Stimulated activated CD8-positive, alpha-beta memory T cell treated with anti-CD3 and anti-CD28 coated beads, Interleukin-15, amount 100 ng/mL, for 48 hours (primary cell): ENCODE measurements around the gene NOD1.
"Not testable (repeated sequence)": the region's sequence is repeated elsewhere in the genome, so short reads cannot be mapped to it uniquely, and the experiment has no call there.

Experiments
- DNase-seq, 2 donors: peaks; one replicate each; pipeline ENCODE4 v3.0.0-alpha.2; 2020; ENCODE audit warnings: low read depth in 2 of 2

The NOD1 gene

DNA sequence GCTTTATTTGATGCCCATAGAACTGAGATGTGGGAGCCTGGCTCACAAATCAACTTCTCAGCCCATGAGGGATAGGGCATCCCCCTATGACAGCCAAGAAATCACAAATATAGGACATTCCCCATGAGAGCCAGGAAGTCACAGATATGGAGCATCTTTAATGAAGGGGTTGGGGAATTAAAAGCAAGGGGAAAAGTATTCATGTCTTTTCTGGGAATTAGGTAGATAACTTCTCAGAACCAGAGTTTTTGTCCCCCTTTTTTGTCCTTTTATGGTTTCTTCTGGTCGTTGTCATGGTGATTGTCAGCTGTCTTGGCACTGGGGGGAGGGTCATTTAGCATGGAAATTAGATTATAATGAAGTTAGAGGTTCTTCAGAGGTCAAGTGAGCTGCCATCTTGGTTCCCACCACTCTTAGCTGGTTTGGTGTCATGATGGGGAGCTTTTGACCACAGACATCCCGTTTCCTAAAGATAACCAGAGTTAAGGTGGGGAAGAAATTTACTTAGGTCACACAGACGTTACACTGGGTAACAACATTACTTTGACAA is 56.9 kb downstream of the NOD1 start:
- DNase-seq = no peak

DNA sequence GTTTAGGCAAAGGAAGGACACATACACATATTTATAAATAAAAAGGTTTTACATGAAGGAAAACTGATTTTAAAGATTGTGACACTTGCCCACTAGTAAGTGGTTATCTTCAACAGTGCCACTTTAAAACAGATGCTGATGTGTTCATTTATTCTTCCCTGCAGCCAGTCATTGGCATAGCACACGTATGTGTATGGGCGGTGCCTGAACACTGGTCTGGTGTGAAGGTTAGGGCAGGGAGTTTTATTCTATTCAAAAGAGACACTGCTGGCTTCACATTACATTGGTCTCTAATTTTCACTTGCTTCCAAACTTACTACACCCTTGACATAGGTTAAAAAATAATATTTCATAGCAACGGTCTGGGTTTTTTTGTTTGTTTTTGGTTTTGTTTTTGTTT is 57.9 kb downstream of the NOD1 start:
- no peak for DNase-seq

DNA sequence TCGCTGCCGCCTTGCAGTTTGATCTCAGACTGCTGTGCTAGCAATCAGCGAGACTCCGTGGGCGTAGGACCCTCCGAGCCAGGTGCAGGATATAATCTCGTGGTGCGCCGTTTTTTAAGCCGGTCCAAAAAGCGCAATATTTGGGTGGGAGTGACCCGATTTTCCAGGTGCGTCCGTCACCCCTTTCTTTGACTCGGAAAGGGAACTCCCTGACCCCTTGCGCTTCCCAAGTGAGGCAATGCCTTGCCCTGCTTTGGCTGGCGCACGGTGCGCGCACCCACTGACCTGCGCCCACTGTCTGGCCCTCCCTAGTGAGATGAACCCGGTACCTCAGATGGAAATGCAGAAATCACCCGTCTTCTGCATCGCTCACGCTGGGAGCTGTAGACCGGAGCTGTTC is 58.5 kb downstream of the NOD1 start:
- DNase-seq = not testable (repeated sequence)

DNA sequence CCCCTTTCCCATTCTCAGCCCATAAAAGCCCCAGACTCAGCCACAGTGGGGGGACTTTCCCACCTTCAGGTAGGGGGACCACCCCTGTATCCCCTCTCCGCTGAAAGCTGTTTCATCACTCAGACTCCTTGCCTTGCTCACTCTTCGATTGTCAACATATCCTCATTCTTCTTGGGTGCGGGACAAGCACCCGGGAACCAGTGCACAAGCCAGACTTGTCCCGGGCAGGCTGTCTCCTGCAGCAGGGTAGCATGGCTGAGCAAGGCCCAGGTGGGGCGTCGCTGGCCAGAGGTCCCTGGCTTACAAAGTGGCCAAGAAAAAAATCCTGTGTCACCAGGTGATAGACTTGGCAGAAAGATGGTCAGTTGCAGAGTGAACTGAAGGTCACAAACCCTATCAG is 64.7 kb downstream of the NOD1 start:
- DNase-seq = no peak

DNA sequence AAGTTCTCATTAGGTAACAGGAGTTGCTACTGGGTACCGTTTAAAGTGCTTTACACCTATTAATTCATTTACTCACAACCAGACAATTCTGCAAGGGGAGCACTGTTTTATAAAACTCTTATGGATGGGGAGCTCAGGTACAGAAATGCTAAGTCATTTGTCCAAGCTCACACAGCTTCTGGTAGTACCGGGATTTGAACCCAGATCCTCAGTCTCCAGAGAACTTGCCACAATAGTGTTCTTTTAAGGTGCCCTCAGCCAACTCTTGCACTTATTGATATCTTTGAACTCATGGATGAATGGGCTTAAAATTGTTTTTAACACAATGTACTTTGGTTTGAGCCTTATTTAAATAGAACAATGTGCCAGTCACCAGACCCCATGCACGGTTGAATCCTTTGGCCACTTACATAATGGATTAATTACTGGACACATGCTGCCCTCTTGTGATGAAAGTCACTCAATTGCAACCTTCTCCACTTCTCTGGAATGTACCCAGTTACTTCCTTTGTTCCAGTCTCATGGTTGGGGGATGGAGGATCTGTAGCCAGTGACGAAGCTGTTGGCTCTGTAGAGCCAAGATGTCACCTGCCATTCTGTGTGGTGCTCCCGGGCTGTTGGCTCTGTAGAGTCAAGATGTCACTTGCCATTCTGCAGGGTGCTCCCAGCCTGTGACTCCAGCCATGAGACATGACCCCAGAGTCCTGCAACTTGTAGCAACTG is 65.6 kb downstream of the NOD1 start:
- no peak for DNase-seq

DNA sequence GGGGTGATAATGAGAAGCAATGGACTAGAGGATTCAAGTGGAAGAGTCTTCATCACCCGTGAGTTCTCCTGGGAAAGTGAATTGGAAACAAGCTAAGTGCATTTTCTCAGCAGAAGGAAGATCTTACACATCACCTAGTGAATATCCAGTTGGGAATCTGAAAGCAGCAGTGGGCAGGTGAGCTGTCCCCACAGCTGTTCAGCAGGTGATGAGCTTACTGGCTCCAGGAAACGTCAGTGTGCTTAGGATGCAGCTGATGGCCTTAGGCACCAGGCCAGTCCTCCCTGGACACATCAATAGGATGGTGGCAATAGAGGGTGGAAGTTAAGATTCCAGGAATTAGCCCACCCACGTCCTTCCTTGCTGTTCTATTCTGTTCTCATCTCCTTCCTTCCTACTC is 66.7 kb downstream of the NOD1 start:
- DNase-seq = no peak

DNA sequence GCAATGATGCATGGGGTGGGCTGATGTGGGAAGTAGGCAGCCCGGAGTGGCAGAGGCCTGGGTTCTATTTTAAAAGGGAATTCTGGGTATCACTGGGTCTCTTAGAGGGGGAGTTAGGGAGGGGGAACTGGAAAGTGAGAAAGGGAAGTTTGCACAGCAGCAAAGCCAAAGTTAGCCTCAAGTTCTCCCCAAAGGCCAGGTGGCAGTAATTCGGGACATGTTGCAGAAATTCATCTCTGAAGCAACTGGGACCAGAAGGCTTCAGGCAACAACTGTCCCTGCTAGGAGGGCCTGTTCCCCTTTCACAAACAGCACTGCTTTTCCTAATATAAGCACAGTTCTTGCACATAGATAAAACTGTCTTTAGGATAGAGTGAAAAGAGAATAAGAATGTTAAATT is 67.4 kb downstream of the NOD1 start:
- DNase-seq = no peak

DNA sequence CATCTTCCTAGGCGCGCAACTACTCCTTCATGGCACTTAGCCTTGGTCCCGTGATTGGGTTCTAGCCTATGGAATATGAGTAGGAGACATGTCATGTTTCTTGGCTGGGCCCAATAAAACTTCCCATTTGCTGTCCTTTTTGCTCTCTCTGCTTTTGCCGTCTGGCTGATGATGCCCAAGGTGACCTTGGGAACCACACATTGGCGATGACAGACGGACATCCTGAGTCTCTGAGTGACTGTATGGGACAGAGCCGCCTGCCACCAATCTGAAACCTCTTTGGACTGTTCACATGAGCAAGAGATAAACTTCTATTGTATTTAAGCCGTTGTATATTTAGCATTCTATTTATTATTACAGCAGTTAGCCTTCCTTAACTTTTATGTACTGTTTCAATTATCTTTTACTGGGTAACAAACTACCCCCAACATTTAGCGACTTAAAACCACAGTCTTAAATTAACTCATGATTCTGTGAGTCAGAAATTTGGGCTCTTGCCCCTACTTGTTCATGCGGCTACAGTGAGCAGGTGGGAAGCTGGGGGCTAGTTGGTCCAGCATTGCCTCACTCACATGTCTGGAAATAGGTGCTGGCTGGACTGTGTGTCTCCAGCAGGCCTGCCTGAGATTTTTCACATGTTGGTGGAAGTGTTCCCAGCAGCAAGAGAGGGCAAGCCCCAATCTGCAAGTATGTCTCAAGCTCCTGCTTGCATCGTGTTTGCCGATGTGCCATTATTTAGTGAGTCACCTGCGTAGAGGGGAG is 71.7 kb downstream of the NOD1 start:
- DNase-seq = no peak

DNA sequence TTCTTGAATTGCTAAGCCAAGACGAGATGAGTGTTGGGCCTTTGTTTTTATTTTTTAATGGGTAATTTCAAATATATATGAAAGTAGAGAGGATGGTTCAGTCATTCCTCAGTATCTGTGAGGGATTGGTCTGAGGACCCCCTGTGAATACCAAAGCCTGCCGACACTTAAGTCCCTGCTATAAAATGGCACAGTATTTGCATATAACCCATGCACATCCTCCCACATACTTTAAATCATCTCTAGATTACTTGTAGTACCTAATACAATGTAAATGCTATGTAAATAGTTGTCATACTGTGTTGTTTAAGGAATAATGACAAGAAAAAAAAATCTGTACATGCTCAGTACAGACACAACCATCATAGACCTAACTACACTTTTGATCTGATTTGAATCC is 73.4 kb downstream of the NOD1 start:
- no peak for DNase-seq

DNA sequence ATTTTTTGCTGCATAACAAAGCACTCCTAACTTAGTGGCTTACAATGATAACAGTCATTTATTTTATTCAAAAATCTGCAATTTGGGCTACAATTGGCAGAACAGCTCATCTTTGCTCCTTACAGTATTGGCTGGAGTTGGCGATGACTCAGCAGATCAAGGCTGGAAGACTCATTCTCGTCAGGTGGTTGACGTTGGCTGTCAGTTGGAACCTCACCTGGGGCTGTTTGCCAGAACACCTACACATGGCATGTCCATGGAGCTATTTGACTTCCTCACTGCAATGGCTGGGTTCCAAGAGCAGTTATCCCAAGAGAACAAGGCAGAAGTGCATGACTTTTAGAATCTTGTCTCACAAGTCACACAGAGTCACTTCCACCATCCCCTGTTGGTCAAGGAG is 75.1 kb downstream of the NOD1 start:
- no peak for DNase-seq

DNA sequence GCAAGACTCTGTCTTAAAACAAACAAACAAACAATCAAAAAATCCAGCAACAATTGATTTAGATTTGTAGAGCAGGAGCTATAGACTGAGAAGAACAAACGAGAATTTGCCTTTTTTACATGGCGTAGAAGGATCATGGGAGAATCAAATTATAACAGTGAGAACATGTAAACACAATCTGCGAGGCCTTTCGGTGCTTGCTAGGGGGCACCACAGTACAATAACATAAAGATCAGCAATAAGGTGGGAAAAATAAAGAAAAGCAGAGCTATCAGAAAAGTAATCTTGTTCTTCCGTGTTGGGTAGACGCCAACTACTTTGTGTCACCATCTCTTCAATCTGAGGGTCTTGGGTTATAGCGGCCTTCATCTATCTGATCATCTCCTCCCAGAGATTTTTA is 82.2 kb downstream of the NOD1 start:
- no peak for DNase-seq

DNA sequence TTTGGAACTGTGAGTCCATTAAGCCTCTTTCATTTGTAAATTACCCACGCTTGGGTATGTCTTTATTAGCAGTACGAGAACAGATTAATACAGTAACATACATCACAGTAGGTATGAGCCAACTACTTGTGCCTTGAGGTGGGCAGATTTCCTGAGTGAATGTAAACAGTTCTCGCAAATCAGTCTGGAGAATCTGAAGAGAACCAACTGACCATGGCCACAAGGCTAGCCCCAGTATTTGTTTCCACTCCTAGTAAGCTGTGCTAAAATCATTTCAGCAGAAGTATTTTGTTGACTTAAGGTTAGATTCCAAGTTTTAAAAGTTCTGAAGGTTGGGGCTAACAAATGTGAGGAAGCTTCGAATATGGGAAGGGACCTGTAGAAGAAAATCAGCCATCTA is 82.9 kb downstream of the NOD1 start:
- no peak for DNase-seq

DNA sequence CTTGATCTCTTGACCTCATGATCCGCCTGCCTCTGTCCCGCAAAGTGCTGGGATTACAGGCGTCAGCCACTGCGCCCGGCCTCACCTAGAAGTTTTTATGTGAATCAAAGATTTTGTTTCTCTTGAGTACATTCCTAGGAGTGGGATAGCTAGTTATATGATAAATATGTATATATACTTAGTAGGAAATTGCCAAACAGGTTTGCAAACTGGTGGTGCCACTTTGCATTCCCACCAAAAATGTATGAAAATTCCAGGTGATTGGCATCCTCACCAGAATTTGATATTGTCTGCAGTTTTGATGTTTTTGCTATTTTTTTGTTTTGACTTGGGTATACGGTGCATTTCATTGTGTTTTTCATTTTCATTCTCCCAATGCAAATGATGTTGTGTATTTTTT is 86.8 kb downstream of the NOD1 start:
- DNase-seq = no peak

DNA sequence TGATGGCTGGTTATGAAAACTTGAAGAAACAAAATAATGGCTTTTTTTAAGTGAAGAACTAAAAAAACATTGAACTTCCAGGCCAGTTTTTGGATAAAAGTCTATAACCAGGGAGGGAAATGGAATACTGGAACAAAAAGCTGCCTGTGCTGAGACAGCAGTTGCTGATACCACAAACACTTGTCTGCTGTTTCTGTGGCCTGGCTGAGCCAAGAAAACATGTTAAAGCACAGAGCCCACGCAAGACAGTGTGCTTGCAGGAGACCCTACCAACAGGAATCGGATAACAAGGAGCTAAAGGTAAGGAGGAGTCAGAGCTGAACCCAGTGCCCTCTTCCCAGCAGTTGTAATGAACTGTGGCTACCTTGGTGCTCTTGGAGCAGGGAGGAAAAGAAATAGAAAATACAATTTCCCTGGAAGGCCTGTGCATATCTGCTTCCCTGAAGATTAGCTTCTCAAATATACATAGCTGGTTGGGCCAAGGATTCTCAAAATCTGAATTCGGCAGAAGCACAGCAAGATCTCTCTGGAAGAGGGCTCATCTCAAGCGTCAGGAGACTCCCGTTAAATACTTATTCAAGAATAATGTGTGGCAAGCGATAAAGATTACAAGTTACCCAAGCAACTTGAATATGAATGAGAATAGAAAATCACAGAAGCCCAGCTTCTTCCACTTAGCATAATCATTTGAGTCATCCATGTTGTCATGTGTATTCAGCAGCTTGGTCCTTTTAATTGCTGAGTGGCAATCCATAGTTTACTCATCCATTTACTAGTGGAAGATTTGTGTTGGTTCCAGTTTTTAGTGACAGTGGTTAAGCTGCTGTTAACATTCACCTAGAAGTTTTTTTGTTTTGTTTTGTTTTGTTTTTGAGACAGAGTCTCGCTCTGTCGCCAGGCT is 87.6 kb downstream of the NOD1 start:
- no peak for DNase-seq

DNA sequence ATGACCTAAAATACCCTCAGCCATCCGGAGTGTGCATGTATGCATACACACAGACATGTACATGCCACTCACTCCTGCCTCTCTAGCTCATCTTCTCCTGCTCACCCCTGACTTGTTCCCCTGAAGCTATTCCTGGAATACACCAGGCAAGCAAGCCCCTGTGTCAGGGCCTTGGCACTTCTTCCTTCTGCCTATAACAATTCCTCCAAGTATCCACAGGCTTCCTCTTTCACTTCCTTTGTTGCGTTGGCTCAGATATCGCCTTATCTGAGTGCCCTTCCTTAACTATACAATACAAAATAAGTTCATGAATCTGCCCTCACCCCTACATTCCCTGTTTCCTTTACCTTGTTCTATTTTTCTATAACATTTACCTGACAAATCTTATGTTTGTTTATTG is 88.8 kb downstream of the NOD1 start:
- no peak for DNase-seq

DNA sequence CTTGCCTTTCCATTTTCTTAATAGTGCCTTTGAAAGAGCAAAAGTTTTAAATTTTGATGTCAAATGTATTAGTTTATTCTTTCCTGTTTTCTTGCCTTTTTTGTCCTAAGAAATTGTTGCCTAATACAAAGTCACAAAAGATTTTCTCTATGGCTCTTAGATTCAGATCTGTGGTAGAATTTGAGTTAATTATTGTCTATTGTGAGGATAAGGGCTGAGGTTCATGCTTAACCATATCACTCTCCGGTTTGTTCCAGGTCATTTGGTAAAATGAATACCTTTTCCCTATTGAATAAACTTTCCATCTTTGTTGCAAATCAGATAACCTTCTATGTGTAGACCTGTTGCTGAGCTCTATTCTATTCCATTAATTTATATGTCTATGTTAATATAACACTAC is 96.0 kb downstream of the NOD1 start:
- no peak for DNase-seq

DNA sequence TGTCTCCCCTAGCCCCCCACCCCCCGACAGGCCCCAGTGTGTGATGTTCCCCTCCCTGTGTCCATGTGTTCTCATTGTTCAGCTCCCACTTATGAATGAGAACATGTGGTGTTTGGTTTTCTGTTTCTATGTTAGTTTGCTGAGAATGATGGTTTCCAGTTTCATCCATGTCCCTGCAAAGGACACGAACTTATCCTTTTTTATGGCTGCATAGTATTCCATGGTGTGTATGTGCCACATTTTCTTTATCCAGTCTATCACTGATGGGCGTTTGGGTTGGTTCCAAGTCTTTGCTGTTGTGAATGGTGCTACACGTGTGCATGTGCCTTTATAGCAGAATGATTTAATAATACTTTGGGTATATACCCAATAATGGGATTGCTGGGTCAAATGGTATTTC is 97.8 kb downstream of the NOD1 start:
- not testable (repeated sequence) for DNase-seq

DNA sequence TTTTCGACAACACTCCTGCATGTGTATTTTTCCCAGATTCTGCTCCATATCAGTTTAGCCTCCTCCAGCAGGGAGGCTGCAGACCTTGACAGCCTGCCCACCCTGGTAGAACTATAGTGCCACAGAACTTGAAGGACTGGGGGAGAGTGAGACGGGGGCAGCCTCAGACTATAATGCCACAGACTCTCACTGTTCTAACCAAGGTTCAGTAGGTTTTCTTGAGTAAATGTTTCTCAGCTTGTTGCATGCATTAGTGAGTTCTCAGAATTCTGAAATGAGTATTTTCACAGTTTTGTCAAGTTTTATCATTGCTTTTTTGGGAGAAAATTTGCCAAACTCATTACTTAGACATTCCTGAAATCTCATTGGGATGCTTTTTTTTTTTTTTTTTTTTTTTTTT is 98.3 kb downstream of the NOD1 start:
- no peak for DNase-seq

DNA sequence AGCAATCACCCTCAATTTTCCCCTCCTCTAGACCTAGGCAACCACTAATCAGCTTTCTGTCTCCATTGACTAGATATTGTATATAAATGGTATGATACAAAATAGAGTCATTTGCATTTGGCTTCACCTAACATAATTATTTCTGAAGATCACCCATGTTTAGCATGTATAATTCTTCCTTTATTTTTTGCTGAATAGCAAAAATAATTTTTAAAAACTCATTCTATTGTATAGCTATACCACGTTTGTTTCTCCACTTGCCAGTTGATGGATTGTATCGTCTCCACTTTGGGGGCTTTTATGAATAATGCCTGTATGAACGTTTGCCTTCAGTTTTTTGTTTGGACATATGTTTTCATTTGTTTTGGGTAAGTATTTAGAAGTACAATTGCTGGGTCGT is 98.8 kb downstream of the NOD1 start:
- no peak for DNase-seq

DNA sequence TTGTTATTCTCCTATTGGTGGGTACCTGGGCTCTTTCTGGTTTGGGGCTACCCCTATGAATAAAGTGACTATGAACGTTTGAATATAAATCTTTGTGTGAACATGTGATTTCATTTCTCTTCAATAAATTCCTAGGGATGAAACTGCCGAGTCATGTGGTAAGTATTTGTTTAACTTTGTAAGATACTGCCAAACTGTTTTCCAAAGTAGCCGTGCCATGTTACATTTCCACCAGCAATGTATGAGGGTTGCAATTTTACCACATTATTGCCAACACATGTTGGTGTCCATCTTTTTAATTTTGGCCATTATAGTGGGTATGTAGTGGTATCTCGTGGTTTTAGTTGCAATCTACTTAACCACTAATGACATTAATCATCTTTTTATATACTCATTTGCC is 99.5 kb downstream of the NOD1 start:
- DNase-seq = no peak

DNA sequence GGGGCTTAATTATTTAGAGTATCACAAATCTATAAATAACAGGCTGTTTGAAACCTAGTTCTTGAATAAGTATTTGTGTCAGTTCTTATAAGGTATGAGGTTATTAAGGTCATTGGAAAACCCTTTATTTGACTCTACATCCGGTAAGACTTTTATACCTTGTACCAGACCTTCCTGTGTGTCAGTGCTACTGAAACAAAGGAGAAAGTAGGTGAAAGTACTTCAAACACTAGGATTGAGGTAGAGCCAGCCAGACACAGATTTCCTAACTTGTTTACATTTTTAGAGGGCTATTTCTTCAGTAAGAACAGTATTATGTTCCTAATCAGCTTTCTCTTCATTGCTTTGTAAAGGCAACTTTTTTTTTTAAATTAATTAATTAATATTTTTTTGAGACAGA is 100.3 kb downstream of the NOD1 start:
- no peak for DNase-seq
